ELR (cell line): ENCODE data around the gene FOXF2.
A peak's percentile ranks its signal among the peaks of the same experiment; 100 is the strongest.
"Not testable (repeated sequence)": the region's sequence is repeated elsewhere in the genome, so short reads cannot be mapped to it uniquely, and the experiment has no call there.

ENCODE experiments used
- DNase-seq: peaks from one replicate; pipeline ENCODE4 v3.0.0-alpha.2; 2015; ENCODE audit warnings: low read depth

FOXF2 gene

GRCh38 chr6:1389369-1390132 is at the start of gene FOXF2:
Gene FOXF2 (plus strand): TSS chr6:1389576. CDS start chr6:1389948, 372 bp downstream.
- DNase-seq: peak; percentile 58

- DNase-seq: no peak
Measured at GRCh38 chr6:1346101-1346500, 43.3 kb upstream of the FOXF2 start.

GRCh38 chr6:1346558-1347091 is 42.8 kb upstream of the FOXF2 start:
- DNase-seq: no peak

- no peak for DNase-seq
Measured at GRCh38 chr6:1347161-1347560, 42.2 kb upstream of the FOXF2 start.

DNA sequence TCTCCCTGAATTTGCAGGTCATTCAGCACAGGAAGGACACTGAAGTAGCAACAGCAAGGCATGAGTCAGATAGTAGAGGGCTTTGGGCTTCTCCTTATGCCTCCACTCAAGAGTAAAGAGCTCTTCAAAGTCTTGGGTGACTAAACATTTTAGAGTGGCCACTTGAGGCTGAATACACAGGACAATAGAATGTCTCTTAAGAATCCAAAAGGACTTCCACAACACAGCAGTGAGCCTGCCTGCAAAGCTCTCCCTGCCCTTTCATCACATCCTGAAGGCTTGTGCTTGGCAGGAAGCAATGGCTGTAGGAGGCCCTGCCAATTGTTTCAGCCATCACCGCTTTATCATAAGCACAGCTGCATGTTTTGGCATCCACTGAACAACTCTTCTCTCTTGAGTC is 40.7 kb upstream of the FOXF2 start:
- DNase-seq: no peak

DNA sequence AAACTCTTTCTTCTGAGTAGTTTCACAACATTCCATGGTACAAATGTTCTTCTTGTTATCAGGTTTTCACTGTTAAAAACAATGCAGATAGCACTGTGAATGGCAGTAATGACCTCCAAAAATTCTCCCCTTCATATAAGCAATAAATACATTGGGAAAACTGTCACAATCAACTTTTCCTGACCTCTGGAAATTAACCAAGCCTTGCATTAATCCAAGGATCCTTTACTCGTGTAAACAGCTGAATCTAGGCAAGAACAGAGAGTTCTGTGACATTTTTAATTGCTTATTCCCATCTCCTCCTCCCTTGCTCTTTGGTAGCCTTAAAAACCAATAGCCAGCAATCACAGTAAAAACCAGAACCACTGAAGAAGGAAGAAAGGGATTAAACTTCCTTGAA is 39.7 kb upstream of the FOXF2 start:
- DNase-seq: no peak

DNA sequence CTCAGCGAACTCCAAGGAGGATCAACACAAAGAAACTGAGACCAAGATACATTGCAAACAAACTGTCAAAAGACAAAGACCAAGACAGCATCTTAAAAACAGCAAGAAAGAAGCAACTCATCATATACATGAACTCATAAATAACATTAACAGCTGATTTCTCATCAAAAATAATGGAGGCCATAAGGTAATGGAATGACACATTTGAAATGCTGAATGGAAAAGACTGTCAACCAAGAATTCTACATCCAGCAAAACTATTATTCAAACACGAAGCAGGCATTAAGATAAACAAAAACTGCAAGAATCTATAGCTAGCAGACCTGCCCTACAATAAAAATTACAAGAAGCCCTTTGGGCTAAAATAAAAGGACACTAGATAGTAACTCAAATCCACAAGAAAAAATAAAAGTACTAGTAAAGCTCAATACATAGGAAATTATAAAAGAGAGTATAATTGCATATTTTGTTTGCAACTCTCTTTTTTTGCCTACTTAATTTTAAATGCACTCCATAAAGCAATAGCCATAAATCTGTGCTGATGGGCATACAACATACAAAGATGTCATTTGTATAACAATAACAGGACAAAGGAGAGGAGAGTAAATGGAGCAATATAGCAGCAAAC is 37.9 kb upstream of the FOXF2 start:
- no peak for DNase-seq

DNA sequence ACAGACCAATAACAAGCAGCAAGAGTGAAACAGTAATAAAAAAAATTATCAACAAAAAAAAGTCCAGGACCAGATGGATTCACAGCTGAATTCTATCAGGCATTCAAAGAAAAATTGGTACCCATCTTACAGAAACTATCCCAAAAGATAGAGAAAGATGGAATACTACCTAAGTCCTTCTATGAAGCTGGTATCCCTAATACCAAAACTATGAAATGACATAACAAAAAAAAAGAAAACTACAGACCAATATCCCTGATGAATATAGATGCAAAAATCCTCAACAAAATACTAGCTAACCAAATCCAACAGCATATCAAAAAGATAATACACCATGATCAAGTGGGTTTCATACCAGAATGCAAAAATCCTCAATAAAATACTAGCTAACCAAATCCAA is 34.3 kb upstream of the FOXF2 start:
- not testable (repeated sequence) for DNase-seq

DNA sequence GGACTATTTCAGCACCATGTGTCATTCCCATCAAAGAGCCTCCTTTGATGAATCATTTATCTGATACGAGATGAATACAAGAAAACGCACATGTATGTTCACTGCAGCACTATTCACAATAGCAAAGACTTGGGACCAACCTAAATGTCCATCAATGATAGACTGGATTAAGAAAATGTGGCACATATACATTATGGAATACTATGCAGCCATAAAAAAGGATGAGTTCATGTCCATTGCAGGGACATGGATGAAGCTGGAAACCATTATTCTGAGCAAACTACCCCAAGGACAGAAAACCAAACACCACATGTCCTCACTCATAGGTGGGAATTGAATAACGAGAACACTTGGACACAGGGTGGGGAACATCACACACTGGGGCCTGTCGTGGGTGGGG is 27.7 kb upstream of the FOXF2 start:
- DNase-seq: not testable (repeated sequence)

- no peak for DNase-seq
Measured at GRCh38 chr6:1362643-1363042, 26.7 kb upstream of the FOXF2 start.

- no peak for DNase-seq
Measured at GRCh38 chr6:1363298-1363697, 26.1 kb upstream of the FOXF2 start.

- peak; percentile 61 for DNase-seq
Measured at GRCh38 chr6:1363729-1364572, 25.4 kb upstream of the FOXF2 start.

DNA sequence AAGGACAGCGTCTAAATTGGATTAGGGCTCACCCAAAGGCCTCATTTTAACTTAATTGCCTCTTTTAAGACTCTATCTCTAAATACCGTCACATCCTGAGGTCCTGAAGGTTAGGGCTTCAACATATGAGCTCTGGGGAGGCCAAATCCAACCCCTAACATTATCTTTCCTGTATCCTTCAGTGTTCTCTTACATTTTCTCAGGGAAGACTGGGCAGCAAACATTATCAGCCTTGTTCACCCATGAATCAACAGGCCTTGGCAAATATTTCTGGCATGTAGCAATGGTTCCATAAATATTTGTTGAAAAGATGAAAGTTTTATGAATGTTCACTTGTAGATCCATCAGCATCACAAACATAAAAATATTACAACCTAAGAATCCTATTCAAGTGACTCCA is 24.6 kb upstream of the FOXF2 start:
- DNase-seq: peak; percentile 30

DNA sequence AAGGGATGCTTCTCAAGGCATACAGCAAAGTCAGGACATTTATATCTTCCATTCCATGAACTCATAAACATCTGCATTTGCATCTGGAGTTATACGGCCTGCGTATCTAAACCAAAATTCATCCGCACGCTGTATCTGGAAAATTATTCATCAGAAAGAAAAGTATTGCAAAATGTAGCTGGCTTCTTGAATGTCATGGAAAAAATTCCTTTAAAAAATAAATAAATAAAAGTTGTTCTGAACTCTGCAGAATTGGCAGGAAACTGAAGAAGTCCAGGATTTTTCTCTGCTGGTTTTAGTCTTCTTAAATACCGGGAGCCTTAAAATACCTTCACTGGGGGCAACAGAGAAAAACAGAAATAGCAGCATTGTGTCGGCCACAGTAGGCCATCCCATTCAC is 23.7 kb upstream of the FOXF2 start:
- DNase-seq: no peak

GRCh38 chr6:1367771-1368170 is 21.6 kb upstream of the FOXF2 start:
- no peak for DNase-seq

DNA sequence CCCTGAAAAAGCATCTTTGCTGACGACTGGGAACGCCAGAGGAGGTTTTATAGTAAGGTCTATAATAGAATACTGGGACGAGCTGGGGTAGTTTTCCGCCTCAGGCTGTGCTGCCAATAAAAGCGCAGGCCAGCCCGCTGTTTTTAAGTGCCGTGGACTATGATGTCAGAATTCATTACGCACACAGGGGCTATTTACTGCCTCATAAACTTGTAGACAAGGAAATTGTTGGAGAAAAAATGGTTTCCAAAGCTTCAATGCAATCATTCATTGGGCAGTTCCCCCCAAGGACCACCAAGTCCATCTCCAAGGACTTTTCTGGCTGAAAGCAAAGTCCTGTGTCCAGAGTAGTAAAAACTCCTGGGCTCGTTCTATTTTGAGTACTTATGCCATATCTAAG is 20.4 kb upstream of the FOXF2 start:
- DNase-seq: no peak

GRCh38 chr6:1369695-1370094 is 19.7 kb upstream of the FOXF2 start:
- DNase-seq: not testable (repeated sequence)

GRCh38 chr6:1371933-1372332 is 17.4 kb upstream of the FOXF2 start:
- DNase-seq: no peak

DNA sequence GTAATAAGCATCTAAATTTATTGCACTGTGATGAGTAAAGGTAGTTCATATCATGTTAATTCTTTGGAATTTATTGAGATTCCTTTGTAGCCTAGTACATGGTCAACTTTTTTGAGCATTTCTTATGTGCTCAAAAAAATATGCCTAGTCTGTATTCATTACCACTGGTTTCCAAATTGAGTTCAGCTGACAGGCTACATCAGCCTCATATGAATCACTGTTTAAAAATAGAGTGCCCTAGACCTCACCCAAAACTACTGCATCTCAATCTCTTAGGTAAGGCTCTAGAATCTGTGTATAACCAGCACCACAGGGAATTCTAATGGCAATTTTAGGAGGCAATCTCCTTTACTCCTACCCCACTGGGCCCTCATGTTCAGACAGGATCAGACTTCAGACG is 16.7 kb upstream of the FOXF2 start:
- DNase-seq: no peak

GRCh38 chr6:1376653-1377052 is 12.7 kb upstream of the FOXF2 start:
- DNase-seq: no peak

- DNase-seq: no peak
Measured at GRCh38 chr6:1377526-1377925, 11.8 kb upstream of the FOXF2 start.
